CD8-positive, alpha-beta memory T cell (primary cell): Measurements from ENCODE around the gene AASS. TPM values are rescaled to one million over a fixed set of nuclear protein-coding genes. Genes with fewer than 3 reads are reported as not detected.

ENCODE experiments used
- CTCF ChIA-PET: fragments of 350-600 bp; sonication (Branson Sonifier 250); formaldehyde crosslinking; loops from one replicate; lab custom pipeline; 2021; ENCODE audit warnings: antibody characterized with exemption; lab: Charles Lee
- POLR2A ChIA-PET: fragments of 350-600 bp; sonication (Branson Sonifier 250); formaldehyde crosslinking; loops from one replicate; lab custom pipeline; 2021; ENCODE audit warnings: antibody characterized with exemption; lab: Charles Lee
- DNase-seq, 5 donors: peaks; one replicate each; pipeline versions ENCODE4 v3.0.0 to v3.0.0-alpha.2; 2020 to 2022; ENCODE audit warnings: mixed read lengths in 1 of 5
- H3K27ac ChIP-seq: one replicate; pipeline ENCODE4 v1.7.0; 2013; ENCODE audit warnings: low read depth, mild to moderate bottlenecking, low read length, moderate library complexity
- H3K27me3 ChIP-seq: 2 replicates; pipeline ENCODE4 v1.7.0; 2013; ENCODE audit warnings: low read length, mild to moderate bottlenecking; ENCODE audit not compliant: insufficient read depth, poor library complexity, severe bottlenecking
- H3K36me3 ChIP-seq: 2 replicates; pipeline ENCODE4 v1.7.0; 2013; ENCODE audit warnings: mild to moderate bottlenecking, low read length, moderate library complexity; ENCODE audit not compliant: insufficient read depth
- H3K4me1 ChIP-seq: 2 replicates; pipeline ENCODE4 v1.7.0; 2013; ENCODE audit warnings: mild to moderate bottlenecking, low read length, moderate library complexity; ENCODE audit not compliant: insufficient read depth
- H3K4me3 ChIP-seq: 2 replicates; pipeline ENCODE4 v1.7.0; 2013; ENCODE audit warnings: mild to moderate bottlenecking, low read length
- H3K9me3 ChIP-seq: 2 replicates; pipeline ENCODE4 v1.7.0; 2013; ENCODE audit warnings: mild to moderate bottlenecking, low read length
- H3K27ac Mint-ChIP-seq, 8 donors: one replicate each; pipeline ENCODE4 v1.8.0; 2020 to 2021; ENCODE audit warnings: mixed read lengths in 8 of 8, mild to moderate bottlenecking in 6 of 8, inconsistent platforms in 3 of 8, moderate library complexity in 3 of 8
- H3K27me3 Mint-ChIP-seq, 2 donors: one replicate each; pipeline ENCODE4 v1.8.0; 2020 to 2021; ENCODE audit warnings: mixed read lengths in 2 of 2, mild to moderate bottlenecking in 1 of 2, moderate library complexity in 1 of 2
- H3K36me3 Mint-ChIP-seq, 3 donors: one replicate each; pipeline ENCODE4 v1.8.0; 2020 to 2021; ENCODE audit warnings: mixed read lengths in 3 of 3, inconsistent platforms in 1 of 3, mild to moderate bottlenecking in 1 of 3
- H3K4me1 Mint-ChIP-seq, 3 donors: one replicate each; pipeline ENCODE4 v1.8.0; 2020 to 2021; ENCODE audit warnings: mixed read lengths in 3 of 3, inconsistent platforms in 1 of 3, mild to moderate bottlenecking in 1 of 3
- H3K4me3 Mint-ChIP-seq, 7 donors: one replicate each; pipeline ENCODE4 v1.8.0; 2020 to 2021; ENCODE audit warnings: mixed read lengths in 7 of 7, mild to moderate bottlenecking in 6 of 7, moderate library complexity in 4 of 7, inconsistent platforms in 2 of 7
- H3K9me3 Mint-ChIP-seq, 5 donors: one replicate each; pipeline ENCODE4 v1.8.0; 2020 to 2022; ENCODE audit warnings: mixed read lengths in 5 of 5, mild to moderate bottlenecking in 3 of 5, moderate library complexity in 2 of 5, inconsistent platforms in 1 of 5
- polyA plus RNA-seq: library from polyadenylated mRNA; unstranded; fragments of 300-500 nt; fragmentation: Illumina TruSeq; gene quantifications from one replicate; pipeline ENCODE4 v1.2.3, GENCODE V29; 2021
- total RNA-seq, 2 experiments: library from RNA; stranded (reverse); gene quantifications; one replicate each; pipeline ENCODE4 v1.2.3, GENCODE V29; 2021

Gene AASS
- total and polyA plus RNA-seq, 3 experiments from 2014 or later: 1.6 to 2.1 (median 2.0) TPM

- Mint-ChIP-seq H3K9me3 (peaks cover 0 to 3% (median 1%) of the 10 kb centered on the region in 5 donors), H3K27me3 (no peaks in the 10 kb centered on the region), H3K4me3 (no peak overlapping the region), H3K27ac (no peak overlapping the region), H3K4me1 (no peaks in the 10 kb centered on the region), H3K36me3 (no peaks in the 10 kb centered on the region)
- no peak for DNase-seq
- Histone ChIP-seq H3K27me3 (no peaks in the 10 kb centered on the region), H3K4me1 (no peaks in the 10 kb centered on the region), H3K36me3 (no peaks in the 10 kb centered on the region), H3K27ac (no peak overlapping the region), H3K9me3 (no peaks in the 10 kb centered on the region), H3K4me3 (no peak overlapping the region)
- CTCF ChIA-PET: no interaction called here
- POLR2A ChIA-PET: no interaction called here
These were observed 108.2 kb downstream of the AASS start for GRCh38 chr7:122035876-122036275.

- H3K27me3 ChIP-seq: no peaks in the 10 kb centered on the region
- POLR2A ChIA-PET: no interaction called here
- H3K36me3 Mint-ChIP-seq: no peaks in the 10 kb centered on the region
- no peak for DNase-seq
- H3K9me3 Mint-ChIP-seq: peaks cover 0 to 3% (median 1%) of the 10 kb centered on the region in 5 donors
- no peak overlapping the region for H3K27ac Mint-ChIP-seq
- no peaks in the 10 kb centered on the region for H3K4me1 Mint-ChIP-seq
- no peak overlapping the region for H3K27ac ChIP-seq
- no peak overlapping the region for H3K4me3 ChIP-seq
- H3K27me3 Mint-ChIP-seq: no peaks in the 10 kb centered on the region
- H3K4me1 ChIP-seq: no peaks in the 10 kb centered on the region
- CTCF ChIA-PET: no interaction called here
- no peaks in the 10 kb centered on the region for H3K36me3 ChIP-seq
- H3K9me3 ChIP-seq: no peaks in the 10 kb centered on the region
- no peak overlapping the region for H3K4me3 Mint-ChIP-seq
These were observed 110.4 kb downstream of the AASS start for GRCh38 chr7:122033641-122034040.

DNA sequence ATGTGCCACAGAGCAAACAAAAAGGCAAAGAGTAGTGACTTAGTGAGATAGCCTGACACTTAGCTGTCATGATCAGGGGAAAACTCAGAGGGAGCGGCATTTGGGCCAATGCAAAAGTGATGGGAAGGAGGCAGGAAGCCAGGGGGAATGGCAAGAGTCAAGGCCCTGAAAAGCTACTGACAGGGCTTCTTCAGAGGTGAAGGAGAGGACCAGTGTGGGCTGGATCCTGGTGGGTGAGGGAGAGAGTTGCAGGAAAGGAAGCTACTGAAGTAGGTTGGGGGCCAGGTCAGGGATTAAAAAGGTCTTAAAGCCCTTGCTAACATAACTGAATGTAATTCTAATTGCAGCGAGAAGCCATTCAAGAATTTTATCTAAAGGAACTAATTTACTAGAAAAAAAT lies 117.0 kb downstream of the AASS start:
- peaks cover 0 to 3% of the 10 kb centered on the region in 2 donors for H3K27me3 Mint-ChIP-seq
- H3K4me1 Mint-ChIP-seq: no peaks in the 10 kb centered on the region
- H3K36me3 Mint-ChIP-seq: no peaks in the 10 kb centered on the region
- H3K9me3 ChIP-seq: no peaks in the 10 kb centered on the region
- no peak overlapping the region for H3K4me3 Mint-ChIP-seq
- no peaks in the 10 kb centered on the region for H3K4me1 ChIP-seq
- no peak for DNase-seq
- ChIA-PET CTCF (no interaction called here), POLR2A (no interaction called here)
- no peak overlapping the region for H3K4me3 ChIP-seq
- no peak overlapping the region for H3K27ac ChIP-seq
- peaks cover 0 to 2% (median 0%) of the 10 kb centered on the region in 5 donors for H3K9me3 Mint-ChIP-seq
- H3K27me3 ChIP-seq: no peaks in the 10 kb centered on the region
- H3K27ac Mint-ChIP-seq: no peak overlapping the region
- no peaks in the 10 kb centered on the region for H3K36me3 ChIP-seq

Other genes starting within 250 kb of the AASS start
- not detected for gene FEZF1, start 160.5 kb upstream of the AASS start, total RNA-seq
- not detected for gene FEZF1, start 160.5 kb upstream of the AASS start, polyA plus RNA-seq